HEK293 (cell line): ENCODE measurements around the gene UBE2Q2.
A peak's percentile ranks its signal among the peaks of the same experiment; 100 is the strongest.

Experiments used
- CTCF ChIA-PET: fragments of 350-600 bp; formaldehyde crosslinking; extraction: SDS; loops from one replicate; lab custom pipeline; 2021; ENCODE audit warnings: antibody characterized with exemption; lab: Yijun Ruan, JAX
- POLR2A ChIA-PET: fragments of 300-600 bp; formaldehyde crosslinking; extraction: SDS; loops from one replicate; lab custom pipeline; 2020; ENCODE audit warnings: antibody characterized with exemption, inconsistent platforms; lab: Yijun Ruan, JAX
- H3K27ac ChIP-seq: fragments of 200-500 bp; sonication (Bioruptor generic); 2 replicates; pipeline ENCODE4 v1.5.1; 2014; ENCODE audit warnings: low read depth, low read length, control low read depth, inconsistent platforms; ENCODE audit errors: extremely low read depth
- H3K36me3 ChIP-seq, 2 experiments: fragments of 200-500 bp in 1 of 2; sonication (Bioruptor generic) in 1 of 2; 1 replicate in 1 of 2; 2 replicates in 1 of 2; pipeline ENCODE4 v1.5.1; 2014 to 2017; ENCODE audit warnings: inconsistent platforms in 2 of 2, low read length in 2 of 2; ENCODE audit not compliant: control insufficient read depth in 2 of 2, insufficient read depth in 1 of 2
- H3K4me1 ChIP-seq: fragments of 200-500 bp; sonication (Bioruptor generic); 2 replicates; pipeline ENCODE4 v1.5.1; 2014; ENCODE audit warnings: mild to moderate bottlenecking, low read length, inconsistent platforms; ENCODE audit not compliant: control insufficient read depth, insufficient read depth
- H3K4me3 ChIP-seq: 2 replicates; pipeline ENCODE4 v1.5.1; 2011; ENCODE audit warnings: low read depth, mild to moderate bottlenecking, control low read depth, low read length, moderate library complexity
- H3K9me3 ChIP-seq: fragments of 200-500 bp; sonication (Bioruptor generic); 2 replicates; pipeline ENCODE4 v1.5.1; 2014; ENCODE audit warnings: low read depth, low read length, inconsistent platforms; ENCODE audit not compliant: control insufficient read depth, insufficient read depth
- BCL6B ChIP-seq: fragments of 450-650 bp; formaldehyde crosslinking; IDR thresholded peaks from 2 replicates; pipeline ENCODE4 v1.5.1; 2017; ENCODE audit warnings: missing biosample characterization, missing genetic modification characterization
- GLIS1 ChIP-seq: fragments of 450-650 bp; formaldehyde crosslinking; IDR thresholded peaks from 2 replicates; pipeline ENCODE4 v1.5.1; 2016; ENCODE audit warnings: missing biosample characterization, missing genetic modification characterization
- KLF8 ChIP-seq: fragments of 450-650 bp; formaldehyde crosslinking; IDR thresholded peaks from 2 replicates; pipeline ENCODE4 v1.5.1; 2016; ENCODE audit warnings: missing biosample characterization, missing genetic modification characterization
- PRDM4 ChIP-seq: fragments of 450-650 bp; formaldehyde crosslinking; IDR thresholded peaks from 2 replicates; pipeline ENCODE4 v1.5.1; 2017; ENCODE audit warnings: missing biosample characterization, missing genetic modification characterization
- SCRT1 ChIP-seq: fragments of 450-650 bp; formaldehyde crosslinking; IDR thresholded peaks from 2 replicates; pipeline ENCODE4 v1.5.1; 2016; ENCODE audit warnings: missing biosample characterization, missing genetic modification characterization, borderline replicate concordance
- SETDB1 ChIP-seq: IDR thresholded peaks from one replicate; pipeline ENCODE4 v1.6.1; 2017; ENCODE audit warnings: mild to moderate bottlenecking, low read length, moderate library complexity, mixed read lengths; ENCODE audit not compliant: insufficient read length
- TRIM28 ChIP-seq: IDR thresholded peaks from 2 replicates; pipeline ENCODE4 v1.6.1; 2011; ENCODE audit warnings: low read length, control low read depth, borderline replicate concordance
- ZBTB17 ChIP-seq: fragments of 450-650 bp; formaldehyde crosslinking; IDR thresholded peaks from 2 replicates; pipeline ENCODE4 v1.5.1; 2016; ENCODE audit warnings: missing biosample characterization, missing genetic modification characterization
- ZNF211 ChIP-seq: fragments of 450-650 bp; formaldehyde crosslinking; IDR thresholded peaks from 2 replicates; pipeline ENCODE4 v1.5.1; 2016; ENCODE audit warnings: low read depth, missing biosample characterization, missing genetic modification characterization
- ZNF433 ChIP-seq: fragments of 450-650 bp; formaldehyde crosslinking; IDR thresholded peaks from 2 replicates; pipeline ENCODE4 v1.5.1; 2016; ENCODE audit warnings: missing biosample characterization, missing genetic modification characterization, low read depth
- ZNF513 ChIP-seq: fragments of 450-650 bp; IDR thresholded peaks from 2 replicates; pipeline ENCODE4 v1.5.1; 2018; ENCODE audit warnings: missing biosample characterization, missing genetic modification characterization
- ZNF660 ChIP-seq: fragments of 450-650 bp; IDR thresholded peaks from 2 replicates; pipeline ENCODE4 v1.5.1; 2018; ENCODE audit warnings: missing biosample characterization, mild to moderate bottlenecking, missing genetic modification characterization
- ZNF777 ChIP-seq: fragments of 450-650 bp; formaldehyde crosslinking; IDR thresholded peaks from 2 replicates; pipeline ENCODE4 v1.5.1; 2017; ENCODE audit warnings: missing biosample characterization, missing genetic modification characterization, borderline replicate concordance
- ZNF792 ChIP-seq: fragments of 450-650 bp; formaldehyde crosslinking; IDR thresholded peaks from 2 replicates; pipeline ENCODE4 v1.5.1; 2016; ENCODE audit warnings: missing biosample characterization, missing genetic modification characterization

UBE2Q2 gene

DNA sequence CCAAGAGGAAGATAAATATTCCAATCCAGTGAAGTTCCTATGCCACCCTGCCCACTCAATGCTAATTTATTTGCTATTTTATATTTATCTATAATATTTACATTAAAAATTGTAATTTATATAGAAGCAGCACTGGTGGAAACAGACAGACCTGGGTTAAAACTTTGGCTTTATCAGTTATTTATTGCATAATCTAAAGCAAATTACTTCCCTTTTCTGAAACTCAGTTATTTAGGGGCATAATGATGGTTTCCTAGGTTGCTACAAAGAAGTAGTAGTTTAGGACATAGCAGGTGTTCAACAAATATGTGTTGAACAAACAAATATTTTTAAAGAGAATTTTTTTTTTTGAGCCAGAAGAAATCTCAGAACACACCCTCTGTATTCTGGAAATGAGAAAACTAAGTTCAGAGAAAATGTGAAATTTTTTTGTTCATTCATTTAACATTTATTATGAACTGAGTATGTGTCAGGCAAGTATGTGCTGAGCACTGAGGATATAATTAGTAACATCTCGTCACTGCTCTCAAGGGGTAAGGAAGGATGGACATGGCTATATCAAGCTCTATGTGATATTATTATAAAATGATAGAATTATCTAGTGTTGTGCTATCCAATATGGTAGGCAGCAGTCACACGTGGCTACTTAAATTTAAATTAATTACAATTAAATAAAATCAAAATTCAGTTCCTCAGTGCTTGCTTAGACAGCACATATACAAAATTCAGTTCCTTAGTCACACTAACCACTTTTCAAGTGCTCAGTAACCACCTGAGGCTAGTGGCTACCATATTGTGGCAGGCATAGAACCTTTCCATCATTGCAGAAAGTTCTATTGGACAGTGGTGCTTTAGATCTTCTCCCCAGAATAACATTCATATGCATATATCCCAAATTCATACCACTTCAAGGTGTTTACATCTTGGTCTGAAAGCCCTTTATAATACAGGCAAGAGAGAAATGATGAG lies 7.0 kb upstream of the UBE2Q2 start (continued):
- TF ChIP-seq ZNF433 (tag by site-specific recombination), result no peak
- TF ChIP-seq ZNF660 (tag by site-specific recombination), result no peak
- no peak for TF ChIP-seq SCRT1
- no peak for TF ChIP-seq ZNF211 (tag by site-specific recombination)

DNA sequence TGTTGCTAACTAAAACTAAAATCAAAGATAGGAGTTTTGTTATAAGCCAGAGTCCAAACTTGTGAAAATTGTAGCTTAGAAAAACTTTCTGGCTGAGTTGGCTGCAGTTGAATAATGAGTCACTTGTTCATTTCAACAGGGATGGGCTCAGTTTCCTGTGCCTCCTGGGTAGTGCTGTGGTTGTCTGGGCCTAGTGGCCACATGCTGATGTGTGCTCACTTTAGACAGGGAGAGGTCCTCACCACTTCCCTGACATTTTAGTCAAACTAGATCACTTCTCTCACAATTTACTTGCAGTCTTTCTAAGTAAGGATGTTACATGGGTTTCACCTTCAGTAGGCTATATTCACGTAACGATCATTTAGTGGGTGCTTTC lies 6.3 kb upstream of the UBE2Q2 start:
- Histone ChIP-seq H3K9me3 (no peaks in the 10 kb centered on the region), H3K27ac (no peak overlapping the region), H3K36me3 (no peaks in the 10 kb centered on the region), H3K4me1 (no peaks in the 10 kb centered on the region), H3K4me3 (no peak overlapping the region)
- TF ChIP-seq ZNF777 (tag by site-specific recombination), result no peak
- no peak for TF ChIP-seq TRIM28
- no peak for TF ChIP-seq ZNF792 (tag by site-specific recombination)
- TF ChIP-seq GLIS1 (tag by site-specific recombination), result 0 out of 2 replicates have a peak, but pooled peaks have one; percentile 22
- no peak for TF ChIP-seq ZNF513 (tag by site-specific recombination)
- no peak for TF ChIP-seq PRDM4 (tag by site-specific recombination)
- CTCF ChIA-PET, result interaction anchor here (0.6 to 0.7 kb wide), 2 partner anchors 92 to 353 kb away, joined by 3 to 8 read pairs; no protein-coding TSS in a partner anchor
- POLR2A ChIA-PET, result no interaction called here

GRCh38 chr15:75840659-75841058 lies 2.6 kb upstream of the UBE2Q2 start:
- no peak overlapping the region for H3K27ac ChIP-seq
- no peak overlapping the region for H3K4me3 ChIP-seq
- TF ChIP-seq BCL6B (tag by site-specific recombination) (peak; percentile 96), ZBTB17 (0 out of 2 replicates have a peak, but pooled peaks have one; percentile 34), KLF8 (no peak), SETDB1 (no peak)
- peaks cover 11% of the 10 kb centered on the region for H3K4me1 ChIP-seq
- ChIA-PET CTCF (interaction anchor here (0.6 to 2.6 kb wide), 6 partner anchors 8 to 307 kb away, joined by 3 to 11 read pairs (median 6); no protein-coding TSS in a partner anchor), POLR2A (interaction anchor here (0.6 to 2.4 kb wide), 3 partner anchors 9 to 63 kb away, joined by 3 to 10 read pairs (median 4); partner anchors contain the start of gene FBXO22)
- no peaks in the 10 kb centered on the region for H3K9me3 ChIP-seq
- H3K36me3 ChIP-seq, result no peaks in the 10 kb centered on the region
